Ammon's horn (tissue), 1 donor: ENCODE data around the gene TSPAN8.
"Not testable (repeated sequence)": the region's sequence is repeated elsewhere in the genome, so short reads cannot be mapped to it uniquely, and the experiment has no call there.

Experiments used
- DNase-seq: peaks from one replicate; pipeline ENCODE4 v3.0.0-alpha.2; 2016; ENCODE audit warnings: low spot score

Gene TSPAN8

GRCh38 chr12:71125949-71126348, 31.9 kb downstream of the TSPAN8 start:
- DNase-seq = no peak

GRCh38 chr12:71125515-71125914, 32.3 kb downstream of the TSPAN8 start:
- DNase-seq = no peak

- DNase-seq = no peak
Measured at GRCh38 chr12:71124835-71125460, 32.9 kb downstream of the TSPAN8 start.

GRCh38 chr12:71113148-71113547, 44.7 kb downstream of the TSPAN8 start:
- not testable (repeated sequence) for DNase-seq

- DNase-seq = no peak
Measured at GRCh38 chr12:71109834-71110233, 48.0 kb downstream of the TSPAN8 start.

GRCh38 chr12:71108355-71108754, 49.4 kb downstream of the TSPAN8 start:
- DNase-seq = no peak

GRCh38 chr12:71107936-71108335, 49.9 kb downstream of the TSPAN8 start:
- DNase-seq = no peak

GRCh38 chr12:71105956-71106355, 51.8 kb downstream of the TSPAN8 start:
- DNase-seq = no peak

GRCh38 chr12:71092290-71092689, 65.5 kb downstream of the TSPAN8 start:
- DNase-seq = no peak

GRCh38 chr12:71090971-71091370, 66.8 kb downstream of the TSPAN8 start:
- DNase-seq = no peak

GRCh38 chr12:71085575-71085974, 72.2 kb downstream of the TSPAN8 start:
- no peak for DNase-seq

GRCh38 chr12:71075743-71076142, 82.1 kb downstream of the TSPAN8 start:
- DNase-seq = no peak
